ENCODE data around the gene OCIAD1. TPM values are rescaled to one million over a fixed set of nuclear protein-coding genes. Genes with fewer than 3 reads are reported as not detected.
A peak's percentile ranks its signal among the peaks of the same experiment; 100 is the strongest.

The OCIAD1 gene
- total RNA-seq, 4 donors from 2014 or later: 63.5 to 120 (median 76.5) TPM

GRCh38 chr4:48906206-48907173, 75.6 kb downstream of the OCIAD1 start, which contains the start of gene OCIAD2:
TSS of gene OCIAD2 (minus strand) at chr4:48906774. CDS start at chr4:48904549, 2,225 bp downstream.
- Histone ChIP-seq H3K27me3 (no peaks in the 10 kb centered on the region), H3K36me3 (peaks cover 0 to 29% (median 0%) of the 10 kb centered on the region in 3 donors), H3K27ac (peak within 1 kb of the TSS; percentile 77 to 84 (median 80)), H3K4me3 (peak within 1 kb of the TSS; percentile 84 to 95 (median 88)), H3K9me3 (no peaks in the 10 kb centered on the region), H3K4me1 (peaks cover 0 to 16% (median 2%) of the 10 kb centered on the region in 4 donors)
- peak; percentile 83 to 95 (median 91) for DNase-seq
- TF ChIP-seq POLR2A (IDR thresholded peaks at IDR 0.05): peak; percentile 49 to 57
- TF ChIP-seq, protein P1, sequence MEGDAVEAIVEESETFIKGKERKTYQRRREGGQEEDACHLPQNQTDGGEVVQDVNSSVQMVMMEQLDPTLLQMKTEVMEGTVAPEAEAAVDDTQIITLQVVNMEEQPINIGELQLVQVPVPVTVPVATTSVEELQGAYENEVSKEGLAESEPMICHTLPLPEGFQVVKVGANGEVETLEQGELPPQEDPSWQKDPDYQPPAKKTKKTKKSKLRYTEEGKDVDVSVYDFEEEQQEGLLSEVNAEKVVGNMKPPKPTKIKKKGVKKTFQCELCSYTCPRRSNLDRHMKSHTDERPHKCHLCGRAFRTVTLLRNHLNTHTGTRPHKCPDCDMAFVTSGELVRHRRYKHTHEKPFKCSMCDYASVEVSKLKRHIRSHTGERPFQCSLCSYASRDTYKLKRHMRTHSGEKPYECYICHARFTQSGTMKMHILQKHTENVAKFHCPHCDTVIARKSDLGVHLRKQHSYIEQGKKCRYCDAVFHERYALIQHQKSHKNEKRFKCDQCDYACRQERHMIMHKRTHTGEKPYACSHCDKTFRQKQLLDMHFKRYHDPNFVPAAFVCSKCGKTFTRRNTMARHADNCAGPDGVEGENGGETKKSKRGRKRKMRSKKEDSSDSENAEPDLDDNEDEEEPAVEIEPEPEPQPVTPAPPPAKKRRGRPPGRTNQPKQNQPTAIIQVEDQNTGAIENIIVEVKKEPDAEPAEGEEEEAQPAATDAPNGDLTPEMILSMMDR (IDR thresholded peaks at IDR 0.05): peak in 4 of 6 experiments; percentile 26 to 48 (median 43)

GRCh38 chr4:48907706-48908477, 77.0 kb downstream of the OCIAD1 start:
- no peaks in the 10 kb centered on the region for H3K9me3 ChIP-seq
- no peak for TF ChIP-seq POLR2A (IDR thresholded peaks at IDR 0.05)
- TF ChIP-seq, protein P1 (IDR thresholded peaks at IDR 0.05): no peak
- peaks cover 0 to 16% (median 0%) of the 10 kb centered on the region in 3 donors for H3K36me3 ChIP-seq
- H3K4me1 ChIP-seq: peaks cover 0 to 16% (median 2%) of the 10 kb centered on the region in 4 donors
- no peaks in the 10 kb centered on the region for H3K27me3 ChIP-seq
- no peak overlapping the region for H3K4me3 ChIP-seq
- no peak for DNase-seq
- no peak overlapping the region for H3K27ac ChIP-seq

- Histone ChIP-seq H3K4me1 (peaks cover 0 to 16% (median 2%) of the 10 kb centered on the region in 4 donors), H3K27me3 (no peaks in the 10 kb centered on the region), H3K9me3 (no peaks in the 10 kb centered on the region), H3K27ac (no peak overlapping the region), H3K36me3 (peaks cover 0 to 8% (median 0%) of the 10 kb centered on the region in 3 donors), H3K4me3 (no peak overlapping the region)
- no peak for DNase-seq
- no peak for TF ChIP-seq POLR2A (IDR thresholded peaks at IDR 0.05)
- TF ChIP-seq, protein P1 (IDR thresholded peaks at IDR 0.05): no peak
Measured at GRCh38 chr4:48908687-48909086, 77.8 kb downstream of the OCIAD1 start.

GRCh38 chr4:48909697-48910096, 78.8 kb downstream of the OCIAD1 start:
- Histone ChIP-seq H3K9me3 (no peaks in the 10 kb centered on the region), H3K36me3 (no peaks in the 10 kb centered on the region), H3K27me3 (no peaks in the 10 kb centered on the region), H3K4me3 (no peak overlapping the region), H3K4me1 (peaks cover 0 to 15% (median 2%) of the 10 kb centered on the region in 4 donors), H3K27ac (no peak overlapping the region)
- TF ChIP-seq POLR2A (IDR thresholded peaks at IDR 0.05): no peak
- TF ChIP-seq, protein P1 (IDR thresholded peaks at IDR 0.05): no peak
- peak in 1 of 3 donors; percentile 60 for DNase-seq

- DNase-seq: no peak
- Histone ChIP-seq H3K27ac (no peak overlapping the region), H3K4me3 (no peak overlapping the region), H3K36me3 (no peaks in the 10 kb centered on the region), H3K9me3 (no peaks in the 10 kb centered on the region), H3K4me1 (peaks cover 0 to 7% (median 0%) of the 10 kb centered on the region in 4 donors), H3K27me3 (no peaks in the 10 kb centered on the region)
- TF ChIP-seq, protein P1 (IDR thresholded peaks at IDR 0.05): no peak
- no peak for TF ChIP-seq POLR2A (IDR thresholded peaks at IDR 0.05)
Measured at GRCh38 chr4:48910511-48910910, 79.6 kb downstream of the OCIAD1 start.

Measured in Peyer's patch (tissue), 4 donors.